ENCODE results near the gene ABCA2. TPM values are rescaled to one million over a fixed set of nuclear protein-coding genes. Genes with fewer than 3 reads are reported as not detected.

The ABCA2 gene
- total and polyA plus RNA-seq, 2 experiments from 2014 or later, result 7.0 to 16.0 TPM

GRCh38 chr9:137050570-137050969, 22.5 kb upstream of the ABCA2 start:
- Mint-ChIP-seq H3K27me3 (ENCODE audit: insufficient read depth, low read depth, poor library complexity) (peaks cover 54% of the 10 kb centered on the region), H3K36me3 (ENCODE audit: low read depth) (no peaks in the 10 kb centered on the region), H3K9me3 (no peaks in the 10 kb centered on the region), H3K27ac (no peak overlapping the region), H3K4me1 (peaks cover 4% of the 10 kb centered on the region; the same call in 1 of the 3 replicates), H3K4me3 (no peak overlapping the region)
- no peaks in the 10 kb centered on the region for H3K9me2 ChIP-seq (ENCODE audit: insufficient read depth)
- TF ChIP-seq STAT1 (IDR thresholded peaks at IDR 0.05; ENCODE audit: unreplicated experiment) (no peak), ZNF331 (CRISPR knock-in tag; IDR thresholded peaks at IDR 0.05; ENCODE audit: low read depth) (no peak), CREB1 (CRISPR knock-in tag; IDR thresholded peaks at IDR 0.05; ENCODE audit: low read depth) (no peak), NANOG (IDR thresholded peaks at IDR 0.05; ENCODE audit: borderline replicate concordance) (no peak), EZH2phosphoT487 (IDR thresholded peaks at IDR 0.05; ENCODE audit: unreplicated experiment) (no peak), ZNF462 (CRISPR knock-in tag; IDR thresholded peaks at IDR 0.05) (no peak), ETS1 (IDR thresholded peaks at IDR 0.05) (no peak), EZH2 (IDR thresholded peaks at IDR 0.05; ENCODE audit: low read depth, unreplicated experiment) (no peak), CTCF (conservative IDR thresholded peaks at IDR 0.05; ENCODE audit: low read depth in 2 of 2) (no peak), POLR2AphosphoS5 (IDR thresholded peaks at IDR 0.05; ENCODE audit: low read depth) (no peak)
- H3K36me3 ChIP-seq (ENCODE audit: insufficient read depth), result no peaks in the 10 kb centered on the region
- H3K4me1 ChIP-seq (ENCODE audit: insufficient read depth), result no peaks in the 10 kb centered on the region
- H3K27me3 ChIP-seq (ENCODE audit: insufficient read depth), result peaks cover 57% of the 10 kb centered on the region
- no peak overlapping the region for H3K4me2 ChIP-seq
- H3F3A ChIP-seq (replicated peaks; ENCODE audit: low read depth), result 0 out of 2 replicates have a peak, but pooled peaks cover 2% of the 10 kb centered on the region
- ATAC-seq (no peak), DNase-seq (ENCODE audit: low spot score) (no peak)
- H4K20me1 ChIP-seq (replicated peaks; ENCODE audit: insufficient read depth), result no peaks in the 10 kb centered on the region; the same call in 1 of the 2 replicates
- no peaks in the 10 kb centered on the region for H3K79me2 ChIP-seq (replicated peaks; ENCODE audit: insufficient read depth)
- H2AFZ ChIP-seq, result no peak overlapping the region
- no peak overlapping the region for H3K27ac ChIP-seq (ENCODE audit: low read depth)
- no peak overlapping the region for H3K4me3 ChIP-seq
